Mammary epithelial cell (primary cell): ENCODE data around the gene IRAK4.
A peak's percentile ranks its signal among the peaks of the same experiment; 100 is the strongest.

Experiments used
- EZH2 ChIP-seq: IDR thresholded peaks from 2 replicates; pipeline ENCODE4 v1.6.1; 2012; ENCODE audit warnings: low read length, inconsistent platforms, borderline replicate concordance
- TF ChIP-seq, protein P1 (sequence below), 2 donors: IDR thresholded peaks in 1 of 2; conservative IDR thresholded peaks in 1 of 2; 2 replicates each; pipeline ENCODE4 v1.5.1; 2011 to 2012; ENCODE audit warnings: inconsistent platforms in 2 of 2, low read length in 2 of 2, mild to moderate bottlenecking in 2 of 2, control low read depth in 1 of 2, low read depth in 1 of 2; ENCODE audit not compliant: insufficient read depth in 1 of 2; ENCODE audit errors: extremely low read depth in 1 of 2

DNA sequence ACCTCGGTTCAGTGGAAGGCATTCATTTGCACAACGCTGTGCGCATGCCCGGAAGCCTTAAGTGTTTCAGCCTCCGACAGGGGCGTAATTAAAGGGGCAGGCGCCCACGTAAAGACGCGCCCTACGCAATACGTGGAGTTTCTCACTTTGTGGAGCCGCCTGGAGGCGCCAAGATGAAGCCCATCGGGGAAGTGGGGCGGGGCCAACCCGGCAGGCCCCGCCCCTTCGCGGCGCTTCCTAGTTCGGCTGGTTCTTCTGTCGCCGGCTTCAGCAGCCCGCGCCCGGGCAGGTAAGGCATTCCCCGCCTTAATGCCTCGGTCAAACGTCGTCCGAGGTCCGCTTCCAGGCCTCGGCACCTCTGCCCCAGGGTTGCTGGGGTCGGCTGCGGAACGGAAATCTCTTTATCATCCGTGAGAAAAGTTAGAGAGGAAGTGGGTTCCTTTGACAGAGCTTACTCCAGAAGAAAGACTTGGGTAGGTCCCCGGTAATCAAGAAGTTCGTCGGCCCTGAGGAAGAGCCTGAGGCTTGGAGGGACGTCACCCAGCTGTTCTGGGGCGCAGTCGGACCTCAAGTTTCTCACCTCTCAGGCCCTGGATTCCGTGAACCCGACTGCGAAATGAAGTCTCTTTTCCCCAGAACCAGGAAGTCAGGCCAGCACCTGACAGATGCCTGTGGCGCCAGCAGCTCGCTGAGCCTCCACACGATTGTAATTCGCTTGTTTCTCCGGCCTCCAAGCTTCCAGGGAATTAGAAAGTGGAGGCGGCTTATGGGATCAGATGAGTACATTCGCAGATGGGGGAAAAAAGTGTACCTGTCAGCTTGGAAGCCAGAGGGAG lies at the start of gene IRAK4, which contains the start of gene PUS7L:
- TF ChIP-seq, protein P1, sequence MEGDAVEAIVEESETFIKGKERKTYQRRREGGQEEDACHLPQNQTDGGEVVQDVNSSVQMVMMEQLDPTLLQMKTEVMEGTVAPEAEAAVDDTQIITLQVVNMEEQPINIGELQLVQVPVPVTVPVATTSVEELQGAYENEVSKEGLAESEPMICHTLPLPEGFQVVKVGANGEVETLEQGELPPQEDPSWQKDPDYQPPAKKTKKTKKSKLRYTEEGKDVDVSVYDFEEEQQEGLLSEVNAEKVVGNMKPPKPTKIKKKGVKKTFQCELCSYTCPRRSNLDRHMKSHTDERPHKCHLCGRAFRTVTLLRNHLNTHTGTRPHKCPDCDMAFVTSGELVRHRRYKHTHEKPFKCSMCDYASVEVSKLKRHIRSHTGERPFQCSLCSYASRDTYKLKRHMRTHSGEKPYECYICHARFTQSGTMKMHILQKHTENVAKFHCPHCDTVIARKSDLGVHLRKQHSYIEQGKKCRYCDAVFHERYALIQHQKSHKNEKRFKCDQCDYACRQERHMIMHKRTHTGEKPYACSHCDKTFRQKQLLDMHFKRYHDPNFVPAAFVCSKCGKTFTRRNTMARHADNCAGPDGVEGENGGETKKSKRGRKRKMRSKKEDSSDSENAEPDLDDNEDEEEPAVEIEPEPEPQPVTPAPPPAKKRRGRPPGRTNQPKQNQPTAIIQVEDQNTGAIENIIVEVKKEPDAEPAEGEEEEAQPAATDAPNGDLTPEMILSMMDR (conservative IDR thresholded peaks at IDR 0.05 in 1 of 2, IDR thresholded peaks at IDR 0.05 in 1 of 2; ENCODE audit: extremely low read depth in 1 of 2, insufficient read depth in 1 of 2, low read depth in 1 of 2, low read length in 2 of 2), result peak; percentile 39 to 57
- TF ChIP-seq EZH2, result no peak
